AG09319 (cell line): ENCODE data around the gene UVRAG.

Source experiments
- DNase-seq: peaks from one replicate; pipeline ENCODE4 v3.0.0-alpha.2; 2010; ENCODE audit warnings: low read depth; ENCODE audit errors: extremely low read depth
- CTCF ChIP-seq: IDR thresholded peaks from 2 replicates; pipeline ENCODE4 v1.5.1; 2011; ENCODE audit warnings: low read depth, mild to moderate bottlenecking, inconsistent platforms, low read length, moderate library complexity

UVRAG gene

GRCh38 chr11:75827562-75827961 lies 12.6 kb downstream of the UVRAG start:
- no peak for TF ChIP-seq CTCF
- no peak for DNase-seq

DNA sequence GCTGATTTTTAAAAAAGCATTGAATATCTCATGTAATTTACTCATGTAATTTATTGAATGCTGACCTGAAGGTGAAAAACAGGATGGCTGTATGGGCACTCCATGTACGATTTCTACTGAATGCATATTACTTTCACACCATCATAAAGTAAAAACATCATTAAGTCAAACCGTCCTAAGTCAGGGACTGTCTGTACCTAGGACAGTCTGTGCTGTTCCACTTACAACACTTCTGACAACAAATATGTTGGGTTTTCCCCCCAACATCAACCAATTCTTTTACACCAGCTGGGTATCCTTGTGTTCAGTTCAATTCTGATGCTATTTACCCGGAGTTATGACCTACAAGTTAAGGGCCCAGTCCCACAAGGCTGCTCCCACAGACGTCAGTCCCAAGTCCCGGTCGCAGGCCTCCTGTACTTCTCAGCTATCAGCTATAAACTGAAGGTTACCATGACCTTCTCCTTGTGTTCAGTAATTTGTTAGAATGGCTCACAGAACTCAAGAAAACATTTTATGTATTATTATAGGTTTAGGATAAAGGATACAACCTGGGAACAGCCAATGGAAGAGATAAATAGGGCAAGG lies 17.0 kb downstream of the UVRAG start:
- TF ChIP-seq CTCF = no peak
- no peak for DNase-seq

DNA sequence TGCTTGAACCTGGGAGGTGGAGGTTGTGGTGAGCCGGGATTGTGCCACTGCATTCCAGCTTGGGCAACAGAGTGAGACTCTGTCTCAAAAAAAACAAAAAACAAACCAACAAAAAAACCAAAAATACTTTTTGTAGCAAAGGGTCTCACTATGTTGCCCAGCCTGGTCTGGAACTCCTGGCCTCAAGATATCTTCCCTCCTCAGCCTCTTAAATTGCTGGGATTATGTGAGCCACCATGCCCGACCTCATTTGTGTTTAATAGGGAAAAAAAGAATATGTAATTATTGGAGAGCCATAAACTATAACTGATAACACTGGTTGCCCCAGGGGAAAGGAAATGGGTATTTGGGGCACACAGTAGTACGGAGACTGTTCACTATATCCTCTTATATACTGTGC lies 19.7 kb downstream of the UVRAG start:
- no peak for TF ChIP-seq CTCF
- DNase-seq = no peak

- no peak for DNase-seq
- TF ChIP-seq CTCF = no peak
These were observed 21.4 kb downstream of the UVRAG start for GRCh38 chr11:75836417-75836816.

DNA sequence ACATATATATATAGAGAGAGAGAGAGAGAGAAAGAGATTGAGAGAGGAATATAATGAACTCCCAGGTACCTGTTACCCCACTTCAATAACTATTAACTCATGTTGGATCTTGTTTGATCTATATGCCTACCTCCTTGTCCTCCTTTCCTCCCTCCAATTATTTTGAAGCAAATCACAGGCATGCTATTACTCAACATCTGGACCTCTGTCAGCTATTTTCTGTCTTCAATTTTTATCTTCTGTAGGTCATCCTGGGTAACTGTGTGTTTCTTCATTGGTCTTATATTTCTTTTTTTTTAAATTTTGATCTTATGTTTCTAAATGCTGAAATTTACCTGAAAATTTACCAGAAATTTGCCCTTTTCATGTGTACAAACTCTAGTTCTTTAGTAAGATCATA lies 24.8 kb downstream of the UVRAG start:
- no peak for TF ChIP-seq CTCF

DNA sequence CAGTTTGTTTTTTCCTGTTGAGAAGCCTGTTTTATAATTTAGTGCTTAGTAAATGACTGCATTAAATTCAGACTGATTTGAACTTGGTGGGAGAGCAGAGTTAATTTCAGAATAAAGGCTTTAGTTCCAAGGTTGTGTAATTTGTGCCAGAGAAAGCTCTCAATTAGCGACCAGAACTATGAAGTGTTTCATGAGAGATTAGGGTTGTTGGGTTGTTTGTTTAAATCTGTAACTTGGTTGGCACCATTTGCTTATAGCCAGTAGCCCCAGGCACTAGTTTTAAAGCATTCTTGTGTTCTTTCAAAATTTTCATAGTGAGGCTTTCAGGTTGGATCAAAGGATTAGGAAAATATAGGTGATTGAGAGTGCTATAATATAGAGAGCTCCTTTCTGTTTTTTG lies 25.5 kb downstream of the UVRAG start:
- TF ChIP-seq CTCF = no peak
- DNase-seq = no peak

More for the DNA sequence above, 24.8 kb downstream of the UVRAG start:
- DNase-seq = no peak

GRCh38 chr11:75841739-75842138 lies 26.7 kb downstream of the UVRAG start:
- no peak for DNase-seq
- no peak for TF ChIP-seq CTCF
